K562 (cell line): ENCODE results near the gene ENDOG. TPM values are rescaled to one million over a fixed set of nuclear protein-coding genes. Genes with fewer than 3 reads are reported as not detected.
A peak's percentile ranks its signal among the peaks of the same experiment; 100 is the strongest.

Source experiments
- ADNP ChIP-seq: fragments of 200-800 bp; sonication (Bioruptor generic); IDR thresholded peaks from 2 replicates; pipeline ENCODE4 v1.6.1; 2016; ENCODE audit warnings: missing genetic modification characterization, missing compliant biosample characterization
- ARHGAP35 ChIP-seq: fragments of 450-650 bp; IDR thresholded peaks from 2 replicates; pipeline ENCODE4 v1.6.1; 2018; ENCODE audit not compliant: partially characterized antibody
- BHLHE40 ChIP-seq: IDR thresholded peaks from 2 replicates; pipeline ENCODE4 v1.6.1; 2011; ENCODE audit warnings: low read length, improper control_type of control experiment
- BRD4 ChIP-seq: fragments of 200-600 bp; sonication (generic); IDR thresholded peaks from 2 replicates; pipeline ENCODE4 v1.6.1; 2017; ENCODE audit warnings: inconsistent platforms
- CREB1 ChIP-seq, 2 experiments: sonication (generic) in 1 of 2; formaldehyde crosslinking in 1 of 2; IDR thresholded peaks; 2 replicates each; pipeline versions ENCODE4 v1.6.1 to v1.8.0; 2012 to 2022; ENCODE audit warnings: inconsistent platforms in 1 of 2, mild to moderate bottlenecking in 1 of 2, missing genetic modification reagents in 1 of 2, moderate library complexity in 1 of 2
- ESRRA ChIP-seq: fragments of 450-650 bp; IDR thresholded peaks from 2 replicates; pipeline ENCODE4 v1.6.1; 2014; ENCODE audit warnings: low read depth, mild to moderate bottlenecking, moderate library complexity, borderline replicate concordance
- GMEB1 ChIP-seq: fragments of 250-450 bp; sonication (Bioruptor Pico); IDR thresholded peaks from 2 replicates; pipeline ENCODE4 v1.4.0; 2020; ENCODE audit warnings: mild to moderate bottlenecking
- MEIS2 ChIP-seq: fragments of 450-650 bp; IDR thresholded peaks from 2 replicates; pipeline ENCODE4 v1.6.1; 2014; ENCODE audit warnings: mild to moderate bottlenecking; ENCODE audit not compliant: partially characterized antibody
- NBN ChIP-seq: fragments of 450-650 bp; IDR thresholded peaks from 2 replicates; pipeline ENCODE4 v1.6.1; 2016; ENCODE audit warnings: low read depth, mild to moderate bottlenecking
- NR2C2 ChIP-seq, 2 experiments: fragments of 200-800 bp in 1 of 2; sonication (Bioruptor generic) in 1 of 2; sonication (generic) in 1 of 2; formaldehyde crosslinking in 1 of 2; IDR thresholded peaks; 2 replicates each; pipeline versions ENCODE4 v1.6.1 to v1.8.0; 2016 to 2022; ENCODE audit warnings: mild to moderate bottlenecking in 1 of 2, missing compliant biosample characterization in 1 of 2, missing genetic modification characterization in 1 of 2, missing genetic modification reagents in 1 of 2
- TOE1 ChIP-seq, 2 experiments: fragments of 450-650 bp in 1 of 2; sonication (generic) in 1 of 2; formaldehyde crosslinking in 1 of 2; IDR thresholded peaks; 2 replicates each; pipeline versions ENCODE4 v1.7.1 to v1.8.0; 2016 to 2022; ENCODE audit warnings: borderline replicate concordance in 2 of 2, mild to moderate bottlenecking in 2 of 2, antibody characterized with exemption in 1 of 2, inconsistent platforms in 1 of 2, low read depth in 1 of 2, missing genetic modification reagents in 1 of 2, moderate library complexity in 1 of 2
- YY1 ChIP-seq, 3 experiments: IDR thresholded peaks; 2 replicates each; pipeline ENCODE4 v1.6.1; 2011; ENCODE audit warnings: low read length in 2 of 3, mild to moderate bottlenecking in 2 of 3, moderate library complexity in 2 of 3, borderline replicate concordance in 1 of 3, control low read depth in 1 of 3, low read depth in 1 of 3; ENCODE audit not compliant: insufficient read depth in 3 of 3, insufficient replicate concordance in 2 of 3, control insufficient read depth in 1 of 3, insufficient read length in 1 of 3; ENCODE audit errors: extremely low read depth in 1 of 3
- ZBTB9 ChIP-seq: fragments of 450-650 bp; formaldehyde crosslinking; IDR thresholded peaks from 2 replicates; pipeline ENCODE4 v1.4.0; 2020; ENCODE audit warnings: mild to moderate bottlenecking, moderate library complexity
- ZNF778 ChIP-seq: fragments of 450-650 bp; formaldehyde crosslinking; IDR thresholded peaks from 2 replicates; pipeline ENCODE4 v1.4.0; 2020; ENCODE audit warnings: mild to moderate bottlenecking, moderate library complexity
- polyA plus RNA-seq, 8 experiments: library from polyadenylated mRNA; depleted of rRNA in 4 of 8; stranded (reverse) in 5 of 8; unstranded in 3 of 8; fragments of >200 nt; fragmentation: Nextera tagmentation in 2 of 8; fragmentation: Illumina TruSeq in 1 of 8; extraction: Ambion mirVana in 2 of 8; extraction: Trizol in 1 of 8; gene quantifications; 2 replicates each; pipeline versions ENCODE4 v1.2.1 to v1.2.3, GENCODE V29; 2011 to 2014; ENCODE audit warnings: inconsistent platforms in 1 of 8, missing spikeins in 1 of 8
- total RNA-seq, 7 experiments: library from RNA; depleted of rRNA in 6 of 7; stranded (reverse); fragments of >200 nt in 6 of 7; fragmentation: Illumina TruSeq in 2 of 7; extraction: Trizol in 2 of 7; gene quantifications; 2 replicates each; pipeline versions ENCODE4 v1.2.1 to v1.2.3, GENCODE V29; 2011 to 2021; ENCODE audit warnings: low replicate concordance in 1 of 7
- TF ChIP-seq, protein P1 (sequence below), 2 experiments: IDR thresholded peaks; 2 replicates each; pipeline ENCODE4 v1.6.1; 2011; ENCODE audit warnings: borderline replicate concordance in 1 of 2, control low read depth in 1 of 2, low read depth in 1 of 2, low read length in 1 of 2, mild to moderate bottlenecking in 1 of 2, mixed read lengths in 1 of 2, moderate library complexity in 1 of 2; ENCODE audit not compliant: insufficient read depth in 1 of 2, insufficient read length in 1 of 2, poor library complexity in 1 of 2, severe bottlenecking in 1 of 2; ENCODE audit errors: extremely low read depth in 1 of 2
- TF ChIP-seq, protein P2 (sequence below): IDR thresholded peaks from 2 replicates; pipeline ENCODE4 v1.6.1; 2011; ENCODE audit warnings: borderline replicate concordance, low read depth, mild to moderate bottlenecking, moderate library complexity, low read length; ENCODE audit not compliant: insufficient read depth, poor library complexity, severe bottlenecking

Gene ENDOG
- total and polyA plus RNA-seq, 9 of the 15 experiments (the other 6 are each of a cell fraction or from before 2014, with no cell fraction given), result 1.2 to 91.0 (median 25.5) TPM

DNA sequence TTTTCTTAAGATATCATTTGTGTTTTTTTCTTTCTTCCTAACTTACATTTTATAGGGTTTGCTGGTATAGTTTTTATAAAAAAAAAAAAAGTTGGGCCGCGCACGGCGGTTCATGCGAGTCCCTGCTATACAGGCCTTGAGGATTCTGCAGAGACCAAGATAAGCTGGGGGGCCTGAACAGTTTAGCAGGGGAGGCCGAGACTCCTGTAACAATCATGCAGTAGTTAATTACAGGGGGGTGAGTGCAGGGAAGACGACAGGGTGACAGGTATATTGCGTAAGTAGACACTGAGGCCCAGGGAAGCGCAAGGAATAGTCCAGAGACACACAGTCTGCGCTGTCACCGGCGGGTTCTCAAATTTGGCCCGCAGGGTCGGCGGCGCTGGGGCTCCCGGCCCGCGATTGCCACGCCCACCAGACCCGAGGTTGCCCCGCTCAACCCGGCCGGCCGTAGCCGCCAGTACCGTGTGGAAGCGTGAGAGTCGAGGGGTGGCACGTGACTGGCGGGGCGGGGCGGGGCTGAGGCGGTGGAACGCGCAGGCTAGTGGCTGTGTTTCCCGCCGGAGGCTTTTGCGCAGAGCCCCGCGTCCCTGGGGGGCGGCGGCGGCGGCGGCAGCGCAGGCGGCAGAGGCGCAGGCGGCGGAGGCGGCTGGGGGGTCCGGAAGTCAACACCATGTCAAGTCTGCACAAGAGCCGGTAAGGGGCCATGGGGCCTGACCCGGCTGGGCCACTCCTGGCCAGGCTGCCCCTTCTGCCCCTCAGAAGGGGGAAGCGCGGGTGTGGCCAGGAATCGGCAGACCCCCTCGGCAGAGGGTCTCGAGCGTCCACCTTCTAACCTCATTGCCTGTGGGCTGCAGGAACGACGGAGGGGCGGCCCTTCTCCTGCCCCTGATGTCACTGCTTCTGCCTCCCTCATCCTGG lies 31.4 kb upstream of the ENDOG start, which contains the start of gene TBC1D13 (continued):
- TF ChIP-seq, protein P1, sequence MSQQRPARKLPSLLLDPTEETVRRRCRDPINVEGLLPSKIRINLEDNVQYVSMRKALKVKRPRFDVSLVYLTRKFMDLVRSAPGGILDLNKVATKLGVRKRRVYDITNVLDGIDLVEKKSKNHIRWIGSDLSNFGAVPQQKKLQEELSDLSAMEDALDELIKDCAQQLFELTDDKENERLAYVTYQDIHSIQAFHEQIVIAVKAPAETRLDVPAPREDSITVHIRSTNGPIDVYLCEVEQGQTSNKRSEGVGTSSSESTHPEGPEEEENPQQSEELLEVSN (IDR thresholded peaks at IDR 0.05; ENCODE audit: borderline replicate concordance in 1 of 2, extremely low read depth in 1 of 2, insufficient read depth in 1 of 2, insufficient read length in 1 of 2, low read depth in 1 of 2, low read length in 1 of 2, poor library complexity in 1 of 2, severe bottlenecking in 1 of 2), result peak; percentile 97 to 100
- TF ChIP-seq YY1 (IDR thresholded peaks at IDR 0.05; ENCODE audit: borderline replicate concordance in 1 of 3, control insufficient read depth in 1 of 3, extremely low read depth in 1 of 3, insufficient read depth in 3 of 3, insufficient read length in 1 of 3, insufficient replicate concordance in 2 of 3, low read depth in 1 of 3, low read length in 2 of 3), result peak in 2 of 3 experiments; percentile 65 to 69
- TF ChIP-seq NBN, result peak; percentile 76
- peak; percentile 99 for TF ChIP-seq BHLHE40
- TF ChIP-seq ZBTB9 (CRISPR knock-in tag), result peak; percentile 46; the same call in 1 of the 2 replicates
- TF ChIP-seq BRD4, result peak; percentile 53; the same call in 1 of the 2 replicates
- peak; percentile 88 for TF ChIP-seq GMEB1 (CRISPR knock-in tag)
- no peak for TF ChIP-seq ARHGAP35
- TF ChIP-seq ZNF778 (CRISPR knock-in tag), result no peak
- peak; percentile 45; the same call in 1 of the 2 replicates for TF ChIP-seq CREB1 (IDR thresholded peaks at IDR 0.05)
- TF ChIP-seq CREB1 (CRISPR knock-in tag; IDR thresholded peaks at IDR 0.05), result peak; percentile 81
- no peak for TF ChIP-seq ADNP (tag)
- TF ChIP-seq MEIS2, result peak; percentile 73
- TF ChIP-seq NR2C2 (CRISPR knock-in tag; IDR thresholded peaks at IDR 0.05), result 0 out of 2 replicates have a peak, but pooled peaks have one; percentile 48
- peak; percentile 77 for TF ChIP-seq NR2C2 (tag; IDR thresholded peaks at IDR 0.05)
- TF ChIP-seq TOE1 (IDR thresholded peaks at IDR 0.05; ENCODE audit: borderline replicate concordance), result peak; percentile 97
- no peak for TF ChIP-seq TOE1 (CRISPR knock-in tag; IDR thresholded peaks at IDR 0.05; ENCODE audit: borderline replicate concordance, low read depth)
- TF ChIP-seq, protein P2, sequence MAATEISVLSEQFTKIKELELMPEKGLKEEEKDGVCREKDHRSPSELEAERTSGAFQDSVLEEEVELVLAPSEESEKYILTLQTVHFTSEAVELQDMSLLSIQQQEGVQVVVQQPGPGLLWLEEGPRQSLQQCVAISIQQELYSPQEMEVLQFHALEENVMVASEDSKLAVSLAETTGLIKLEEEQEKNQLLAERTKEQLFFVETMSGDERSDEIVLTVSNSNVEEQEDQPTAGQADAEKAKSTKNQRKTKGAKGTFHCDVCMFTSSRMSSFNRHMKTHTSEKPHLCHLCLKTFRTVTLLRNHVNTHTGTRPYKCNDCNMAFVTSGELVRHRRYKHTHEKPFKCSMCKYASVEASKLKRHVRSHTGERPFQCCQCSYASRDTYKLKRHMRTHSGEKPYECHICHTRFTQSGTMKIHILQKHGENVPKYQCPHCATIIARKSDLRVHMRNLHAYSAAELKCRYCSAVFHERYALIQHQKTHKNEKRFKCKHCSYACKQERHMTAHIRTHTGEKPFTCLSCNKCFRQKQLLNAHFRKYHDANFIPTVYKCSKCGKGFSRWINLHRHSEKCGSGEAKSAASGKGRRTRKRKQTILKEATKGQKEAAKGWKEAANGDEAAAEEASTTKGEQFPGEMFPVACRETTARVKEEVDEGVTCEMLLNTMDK, result peak; percentile 5
- peak; percentile 72; the same call in 1 of the 2 replicates for TF ChIP-seq ESRRA
